ENCODE results near the gene SH3D19.
"Not testable (repeated sequence)": the region's sequence is repeated elsewhere in the genome, so short reads cannot be mapped to it uniquely, and the experiment has no call there.

SH3D19 gene

DNA sequence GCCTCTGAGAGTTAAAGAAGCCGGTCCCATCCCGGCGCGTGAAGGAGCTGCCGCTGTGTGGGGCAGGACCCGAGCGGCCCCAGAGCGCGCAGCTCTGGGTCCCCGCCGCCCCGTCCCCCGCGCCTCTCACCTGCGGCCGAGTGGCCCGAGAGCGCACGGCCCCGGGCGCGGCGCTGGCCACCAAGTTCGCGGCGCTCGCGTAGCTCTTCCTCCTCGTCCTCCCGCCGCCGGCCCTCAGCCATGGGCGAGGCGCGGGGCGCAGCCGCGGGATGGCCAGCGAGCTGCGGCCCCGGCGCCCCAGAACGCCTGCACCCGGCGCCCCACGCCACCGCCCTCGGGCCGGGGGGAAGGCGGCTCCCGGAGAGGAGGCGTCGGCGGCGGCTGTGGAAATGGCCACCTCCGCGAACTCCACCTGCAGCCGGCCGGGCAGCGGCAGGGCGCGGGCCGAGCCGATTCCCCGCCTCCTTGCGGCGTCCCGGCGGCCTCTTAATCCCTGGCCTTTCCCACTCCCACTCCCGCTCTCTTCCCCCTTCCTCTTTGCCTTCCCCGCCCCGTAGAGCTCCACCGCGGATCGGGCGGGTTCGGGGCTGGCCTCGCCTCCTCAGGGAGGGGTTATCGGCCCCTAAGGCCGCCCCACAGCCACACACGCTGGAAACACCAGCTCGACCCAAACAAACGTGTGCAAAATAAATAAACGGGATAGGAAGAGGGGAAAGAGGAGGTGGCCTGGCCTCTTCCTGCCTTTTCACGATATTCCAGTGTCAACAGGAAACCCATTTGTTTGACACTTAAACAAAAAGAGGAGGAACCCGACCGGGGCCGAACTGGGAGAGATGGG, at the start of gene SH3D19:
Gene SH3D19 (minus strand): TSS at position 495 of the 838 bp plus-strand sequence. CDS start 253 bp downstream, at position 242.
- DNase-seq, result peak; percentile 22

- DNase-seq, result peak; percentile 63
Observed at GRCh38 chr4:151362404-151363164, 37.2 kb upstream of the SH3D19 start.

- DNase-seq, result no peak
Observed at GRCh38 chr4:151361966-151362365, 36.6 kb upstream of the SH3D19 start.

- DNase-seq, result no peak
Observed at GRCh38 chr4:151361126-151361525, 35.7 kb upstream of the SH3D19 start.

DNA sequence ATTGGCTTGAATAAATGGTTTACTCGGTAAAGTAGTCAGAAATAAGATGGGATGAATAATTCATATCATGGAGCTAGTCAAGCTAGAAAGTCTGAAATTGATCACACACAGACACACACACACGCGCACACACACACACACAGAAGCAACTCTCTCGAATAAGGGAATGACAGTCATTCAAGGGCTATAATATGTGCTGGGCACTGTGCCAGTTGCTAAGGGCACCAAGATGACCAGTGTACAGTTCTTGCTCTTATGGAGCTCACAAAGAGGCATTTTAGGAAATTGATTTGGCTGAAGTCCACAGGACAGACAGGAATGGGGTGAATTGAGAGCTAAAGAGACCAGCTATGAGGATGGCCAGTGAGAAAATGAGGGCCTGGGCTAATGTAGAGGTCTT, 34.2 kb upstream of the SH3D19 start:
- DNase-seq, result no peak

DNA sequence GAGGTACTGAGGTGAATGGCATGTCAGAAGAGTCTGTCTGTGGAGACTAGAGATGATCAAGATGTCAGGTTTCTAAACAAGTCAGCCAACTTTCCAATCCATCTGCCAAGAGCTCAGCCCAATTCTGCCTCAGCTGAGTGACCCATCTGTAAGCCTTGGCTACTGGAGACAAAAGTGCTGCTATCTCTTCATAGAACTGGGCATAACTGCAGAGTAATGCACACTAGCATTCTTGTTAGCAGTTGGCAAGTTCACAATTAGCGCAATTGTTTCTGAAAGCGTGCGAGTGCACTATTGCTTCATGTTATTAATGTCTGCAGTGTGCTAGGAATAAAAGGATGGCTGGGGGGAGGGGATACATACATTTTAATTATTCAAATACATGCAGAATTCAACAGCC, 32.9 kb upstream of the SH3D19 start:
- no peak for DNase-seq

- DNase-seq, result no peak
Observed at GRCh38 chr4:151356510-151356909, 31.1 kb upstream of the SH3D19 start.

GRCh38 chr4:151355155-151355554, 29.8 kb upstream of the SH3D19 start:
- no peak for DNase-seq

DNA sequence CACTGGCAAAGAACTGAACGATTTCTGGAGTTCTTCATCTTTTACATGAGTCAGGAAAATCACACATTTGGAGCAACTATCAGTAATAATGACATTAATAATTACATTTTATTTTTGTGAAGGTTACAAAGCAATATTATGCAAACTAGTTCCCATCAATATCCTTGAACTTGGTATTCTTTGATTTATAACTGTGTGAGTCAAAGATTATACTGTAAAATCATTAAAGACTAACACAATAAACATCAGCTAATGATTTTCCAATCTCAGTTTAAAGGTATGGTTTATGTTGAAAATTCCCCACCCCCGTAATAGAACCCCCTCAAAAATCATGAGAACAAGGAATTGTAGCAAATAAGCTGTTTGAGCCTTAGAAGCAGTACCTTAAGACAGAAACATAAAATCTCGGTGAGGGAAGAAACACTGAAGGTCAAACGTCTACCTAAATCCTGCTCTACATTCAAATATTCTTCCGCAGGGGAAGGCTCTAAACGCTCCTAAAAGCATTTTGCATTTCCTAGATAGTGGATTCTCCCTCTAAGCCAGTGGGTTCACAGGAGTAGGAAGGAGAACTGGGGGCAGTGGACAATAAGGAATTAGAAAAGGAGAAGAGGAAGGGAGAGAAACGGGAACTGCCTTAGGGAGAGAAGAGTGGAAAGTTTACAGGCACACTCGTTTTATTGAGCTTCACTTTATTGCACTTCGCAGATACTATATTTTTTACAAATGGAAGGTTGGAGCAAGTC, 22.3 kb upstream of the SH3D19 start:
- DNase-seq, result no peak

- DNase-seq, result no peak
Observed at GRCh38 chr4:151344948-151345347, 19.5 kb upstream of the SH3D19 start.

- DNase-seq, result no peak
Observed at GRCh38 chr4:151340751-151341385, 15.5 kb upstream of the SH3D19 start.

GRCh38 chr4:151339467-151339866, 14.1 kb upstream of the SH3D19 start:
- DNase-seq, result no peak

- no peak for DNase-seq
Observed at GRCh38 chr4:151331276-151332042, 6.1 kb upstream of the SH3D19 start.

DNA sequence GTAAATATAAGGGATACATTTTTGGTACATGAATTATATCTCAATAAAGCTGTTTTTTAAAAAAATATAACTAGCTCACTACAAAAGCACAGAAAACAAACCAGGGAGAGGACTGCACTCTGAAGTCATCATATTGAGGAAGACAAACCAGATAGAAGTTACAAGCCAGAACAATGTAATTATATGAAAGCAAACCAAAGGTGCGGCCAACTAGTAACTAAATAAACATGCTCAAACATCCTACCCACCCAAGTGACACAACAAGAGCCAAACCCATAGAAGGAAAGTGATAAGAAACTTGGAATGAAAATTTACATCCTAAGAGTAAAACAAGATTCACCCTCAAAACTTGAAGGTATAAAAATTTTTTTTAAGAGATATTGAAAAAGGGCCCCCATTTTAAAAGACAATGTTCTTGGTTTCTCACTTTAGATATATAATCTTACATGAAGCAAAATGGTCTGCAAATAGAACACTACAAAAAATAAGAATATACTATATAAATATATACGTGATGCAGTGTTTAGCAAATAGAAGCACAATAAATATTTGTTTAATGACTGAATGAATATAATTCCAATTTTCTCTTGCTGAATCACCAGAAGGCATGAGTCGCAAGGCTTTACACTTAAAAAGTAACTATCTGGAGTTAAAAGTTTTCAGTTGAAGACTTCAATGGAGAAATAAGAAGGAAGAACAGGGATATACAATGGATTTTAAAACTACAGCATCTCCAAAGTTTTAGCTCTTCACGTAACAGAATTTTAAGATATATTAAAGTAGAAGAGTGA, 4.0 kb upstream of the SH3D19 start:
- no peak for DNase-seq

GRCh38 chr4:151325949-151326246, 493 bp upstream of the SH3D19 start:
- no peak for DNase-seq

GRCh38 chr4:151324752-151325110, 674 bp downstream of the SH3D19 start:
- no peak for DNase-seq

DNA sequence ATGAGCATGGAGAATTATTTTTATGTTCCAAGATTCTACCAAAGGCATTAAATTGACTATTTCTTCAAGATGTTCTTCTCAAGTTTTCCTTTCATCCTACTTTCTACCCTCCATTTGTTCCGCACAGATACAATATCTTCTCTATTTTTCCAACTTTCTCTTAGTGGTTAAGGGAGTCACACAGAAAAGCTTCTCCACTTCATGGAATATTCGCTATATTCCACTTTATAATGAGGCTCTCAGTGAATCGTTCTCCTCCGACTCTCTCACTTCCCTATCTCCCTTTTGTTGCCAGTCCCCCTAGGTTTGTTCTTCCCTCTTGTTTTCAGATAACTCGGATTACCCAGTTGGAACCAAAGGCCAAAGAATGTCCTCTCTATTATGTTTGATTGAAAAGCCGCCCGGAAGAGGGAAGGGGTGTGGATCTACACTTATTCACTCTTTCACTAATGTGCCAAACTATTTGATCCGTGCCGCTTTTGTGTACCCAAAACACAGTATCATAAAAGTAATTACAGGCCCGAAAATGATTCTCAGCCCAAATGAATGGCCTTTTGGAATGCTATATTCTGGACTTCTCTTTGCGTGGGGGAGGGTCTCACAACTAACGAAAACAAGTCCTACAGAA, 1.2 kb downstream of the SH3D19 start:
- DNase-seq, result no peak

- DNase-seq, result no peak
Observed at GRCh38 chr4:151323667-151324066, 1.7 kb downstream of the SH3D19 start.

GRCh38 chr4:151322570-151322969, 2.8 kb downstream of the SH3D19 start:
- DNase-seq, result no peak

DNA sequence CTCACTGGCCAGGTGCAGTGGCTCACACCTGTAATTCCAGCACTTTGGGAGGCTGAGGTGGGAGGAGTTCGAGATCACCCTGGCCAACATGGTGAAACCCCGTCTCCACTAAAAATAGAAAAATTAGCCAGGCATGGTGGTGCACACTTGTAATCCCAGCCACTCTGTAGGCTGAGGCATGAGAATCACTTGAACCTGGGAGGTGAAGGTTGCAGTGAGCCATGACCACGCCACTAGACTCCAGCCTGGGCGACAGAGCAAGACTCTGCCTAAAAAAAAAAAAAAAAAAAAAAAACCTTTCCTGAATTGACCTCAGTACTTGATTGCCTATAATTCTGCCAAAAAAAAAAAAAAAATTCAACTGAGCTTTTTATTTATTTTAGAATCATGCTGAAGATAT, 3.2 kb downstream of the SH3D19 start:
- DNase-seq, result not testable (repeated sequence)

DNA sequence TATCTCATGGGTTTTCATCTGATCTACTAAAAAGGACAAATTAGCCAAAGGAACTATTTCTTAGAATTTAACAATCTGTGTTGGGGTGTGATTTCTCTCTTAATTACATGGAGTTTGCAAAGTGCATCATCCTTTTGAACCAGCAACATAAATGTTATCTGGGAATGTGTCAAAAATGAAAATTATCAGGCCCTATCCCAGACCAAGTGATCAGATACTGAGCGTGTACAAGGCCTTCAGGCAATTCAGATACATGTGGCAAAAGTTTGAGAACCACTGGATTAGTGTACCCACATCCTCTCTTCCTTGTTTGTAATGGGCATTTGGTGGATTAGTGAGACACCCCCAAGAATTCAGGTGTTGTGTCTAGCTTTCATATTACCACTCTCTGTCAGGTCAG, 3.8 kb downstream of the SH3D19 start:
- DNase-seq, result no peak

All from T1000 (cell line).